OCI-LY1 (cell line): ENCODE measurements around the gene EMC7.
"Not testable (repeated sequence)": the region's sequence is repeated elsewhere in the genome, so short reads cannot be mapped to it uniquely, and the experiment has no call there.

ENCODE experiments used
- H2AFZ ChIP-seq: fragments of 200-600 bp; sonication (generic), shearing (Covaris generic); 2 replicates; pipeline ENCODE4 v1.6.0; 2014; ENCODE audit warnings: antibody characterized with exemption, mild to moderate bottlenecking, low read length
- H3F3A ChIP-seq: fragments of 200-600 bp; sonication (generic), shearing (Covaris generic); 2 replicates; pipeline ENCODE4 v1.6.0; 2014; ENCODE audit warnings: mild to moderate bottlenecking, antibody characterized with exemption, low read length, moderate library complexity; ENCODE audit not compliant: insufficient read depth
- H3K27ac ChIP-seq: fragments of 200-600 bp; sonication (generic); 2 replicates; pipeline ENCODE4 v1.5.1; 2014; ENCODE audit warnings: low read length, mixed run types, mild to moderate bottlenecking, low read depth; ENCODE audit not compliant: poor library complexity, severe bottlenecking
- H3K27me3 ChIP-seq: fragments of 200-600 bp; sonication (generic); 2 replicates; pipeline ENCODE4 v1.6.0; 2014; ENCODE audit warnings: antibody characterized with exemption, mild to moderate bottlenecking, low read length, moderate library complexity; ENCODE audit not compliant: insufficient read depth
- H3K36me3 ChIP-seq: fragments of 200-600 bp; sonication (generic); 2 replicates; pipeline ENCODE4 v1.6.1; 2014; ENCODE audit warnings: mild to moderate bottlenecking, antibody characterized with exemption, low read length, moderate library complexity, mixed read lengths; ENCODE audit not compliant: insufficient read depth
- H3K4me1 ChIP-seq: fragments of 200-600 bp; sonication (generic); 2 replicates; pipeline ENCODE4 v1.5.1; 2014; ENCODE audit warnings: mild to moderate bottlenecking, low read length, moderate library complexity; ENCODE audit not compliant: insufficient read depth, severe bottlenecking
- H3K4me2 ChIP-seq: fragments of 200-600 bp; sonication (generic), shearing (Covaris generic); 2 replicates; pipeline ENCODE4 v1.6.1; 2014; ENCODE audit warnings: low read length
- H3K4me3 ChIP-seq: fragments of 200-600 bp; sonication (generic); 2 replicates; pipeline ENCODE4 v1.5.1; 2014; ENCODE audit warnings: low read length, low read depth, mild to moderate bottlenecking, mixed read lengths; ENCODE audit not compliant: poor library complexity, severe bottlenecking
- H3K79me2 ChIP-seq: fragments of 200-600 bp; shearing (Covaris generic); 2 replicates; pipeline ENCODE4 v1.6.1; 2016; ENCODE audit warnings: mixed run types, low read length, mixed read lengths; ENCODE audit not compliant: insufficient read depth
- H3K9ac ChIP-seq: fragments of 200-600 bp; sonication (generic), shearing (Covaris generic); 2 replicates; pipeline ENCODE4 v1.6.1; 2014; ENCODE audit warnings: mild to moderate bottlenecking, low read length, mixed read lengths
- H3K9me2 ChIP-seq: fragments of 200-600 bp; sonication (generic), shearing (Covaris generic); 2 replicates; pipeline ENCODE4 v1.6.1; 2014; ENCODE audit warnings: low read depth, mild to moderate bottlenecking, low read length, mixed read lengths
- H3K9me3 ChIP-seq: fragments of 200-600 bp; shearing (Covaris generic); 2 replicates; pipeline ENCODE4 v1.6.1; 2014; ENCODE audit warnings: low read length, mixed read lengths
- H4K20me1 ChIP-seq: fragments of 200-600 bp; sonication (generic), shearing (Covaris generic); 2 replicates; pipeline ENCODE4 v1.6.0; 2016; ENCODE audit warnings: mild to moderate bottlenecking, low read length; ENCODE audit not compliant: insufficient read depth
- CTCF ChIP-seq: fragments of 200-600 bp; sonication (generic), shearing (Covaris generic); IDR thresholded peaks from 2 replicates; pipeline ENCODE4 v1.5.1; 2017; ENCODE audit warnings: mild to moderate bottlenecking, antibody characterized with exemption, low read length, moderate library complexity, mixed read lengths
- EZH2 ChIP-seq: fragments of 200-600 bp; sonication (generic), shearing (Covaris generic); IDR thresholded peaks from 2 replicates; pipeline ENCODE4 v1.8.0; 2017; ENCODE audit warnings: borderline replicate concordance, mixed run types, mild to moderate bottlenecking, antibody characterized with exemption, low read length, moderate library complexity, mixed read lengths

Gene EMC7

GRCh38 chr15:34055868-34056595, 45.6 kb downstream of the EMC7 start:
- no peak overlapping the region for H3K4me3 ChIP-seq
- H3K27me3 ChIP-seq, result no peaks in the 10 kb centered on the region
- H4K20me1 ChIP-seq, result no peaks in the 10 kb centered on the region
- H3F3A ChIP-seq, result no peaks in the 10 kb centered on the region
- no peak overlapping the region for H3K9ac ChIP-seq
- peaks cover 2% of the 10 kb centered on the region; the same call in 1 of the 2 replicates for H3K9me3 ChIP-seq
- H3K9me2 ChIP-seq, result no peaks in the 10 kb centered on the region
- H3K36me3 ChIP-seq, result no peaks in the 10 kb centered on the region
- TF ChIP-seq EZH2 (no peak), CTCF (no peak)
- H3K27ac ChIP-seq, result no peak overlapping the region
- H3K4me2 ChIP-seq, result no peak overlapping the region
- H3K4me1 ChIP-seq, result no peaks in the 10 kb centered on the region
- no peak overlapping the region for H2AFZ ChIP-seq
- no peaks in the 10 kb centered on the region for H3K79me2 ChIP-seq

GRCh38 chr15:34054081-34054707, 47.5 kb downstream of the EMC7 start:
- no peaks in the 10 kb centered on the region for H4K20me1 ChIP-seq
- no peaks in the 10 kb centered on the region; the same call in 1 of the 2 replicates for H3K27me3 ChIP-seq
- H3K9ac ChIP-seq, result no peak overlapping the region
- no peaks in the 10 kb centered on the region for H3F3A ChIP-seq
- H3K79me2 ChIP-seq, result no peaks in the 10 kb centered on the region
- TF ChIP-seq CTCF (no peak), EZH2 (no peak)
- no peak overlapping the region for H2AFZ ChIP-seq
- H3K36me3 ChIP-seq, result no peaks in the 10 kb centered on the region
- H3K9me2 ChIP-seq, result no peaks in the 10 kb centered on the region
- H3K27ac ChIP-seq, result no peak overlapping the region
- H3K4me1 ChIP-seq, result no peaks in the 10 kb centered on the region
- H3K4me3 ChIP-seq, result no peak overlapping the region
- no peak overlapping the region for H3K4me2 ChIP-seq
- peaks cover 3% of the 10 kb centered on the region; the same call in 1 of the 2 replicates for H3K9me3 ChIP-seq

DNA sequence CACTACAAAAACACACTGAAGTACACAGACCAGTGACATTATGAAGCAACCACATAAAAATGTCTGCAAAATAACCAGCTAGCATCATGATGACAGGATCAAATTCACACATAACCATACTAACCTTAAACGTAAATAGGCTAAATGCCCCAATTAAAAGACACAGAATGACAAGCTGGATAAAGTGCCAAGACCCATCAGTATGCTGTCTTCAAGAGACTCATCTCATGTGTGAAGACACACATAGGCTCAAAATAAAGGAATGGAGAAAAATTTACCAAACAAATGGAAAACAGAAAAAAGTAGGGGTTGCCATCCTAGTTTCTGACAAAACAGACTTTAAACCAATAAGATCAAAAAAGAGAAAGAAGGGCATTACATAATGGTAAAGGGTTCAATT, 51.3 kb downstream of the EMC7 start:
- H4K20me1 ChIP-seq, H3K27ac ChIP-seq, H3K4me3 ChIP-seq, H3K4me1 ChIP-seq, H3K9me2 ChIP-seq, H3K27me3 ChIP-seq, H3F3A ChIP-seq, H3K36me3 ChIP-seq, H3K4me2 ChIP-seq, H3K79me2 ChIP-seq, H3K9me3 ChIP-seq, H2AFZ ChIP-seq, H3K9ac ChIP-seq: not testable (repeated sequence)

- Histone ChIP-seq H3F3A (no peaks in the 10 kb centered on the region), H2AFZ (no peak overlapping the region), H3K4me2 (no peak overlapping the region), H3K9ac (no peak overlapping the region), H4K20me1 (no peaks in the 10 kb centered on the region), H3K27me3 (no peaks in the 10 kb centered on the region; the same call in 1 of the 2 replicates), H3K27ac (no peak overlapping the region), H3K36me3 (no peaks in the 10 kb centered on the region), H3K9me3 (peaks cover 3% of the 10 kb centered on the region; the same call in 1 of the 2 replicates), H3K4me3 (no peak overlapping the region), H3K9me2 (no peaks in the 10 kb centered on the region), H3K4me1 (no peaks in the 10 kb centered on the region), H3K79me2 (no peaks in the 10 kb centered on the region)
- TF ChIP-seq CTCF (no peak), EZH2 (no peak)
Observed at GRCh38 chr15:34049112-34049511, 52.5 kb downstream of the EMC7 start.
